ENCODE measurements around the gene UNC5A.

UNC5A gene

GRCh38 chr5:176836811-176837706, 26.7 kb downstream of the UNC5A start:
- peaks cover 90% of the 10 kb centered on the region for H3K27me3 Mint-ChIP-seq (ENCODE audit: low read depth, poor library complexity)
- no peak overlapping the region for H3K27ac Mint-ChIP-seq
- no peak overlapping the region for H3K4me3 Mint-ChIP-seq
- no peaks in the 10 kb centered on the region for H3K9me3 Mint-ChIP-seq
- DNase-seq, result no peak
- peaks cover 13% of the 10 kb centered on the region for H3K4me1 Mint-ChIP-seq
- TF ChIP-seq, protein P1, sequence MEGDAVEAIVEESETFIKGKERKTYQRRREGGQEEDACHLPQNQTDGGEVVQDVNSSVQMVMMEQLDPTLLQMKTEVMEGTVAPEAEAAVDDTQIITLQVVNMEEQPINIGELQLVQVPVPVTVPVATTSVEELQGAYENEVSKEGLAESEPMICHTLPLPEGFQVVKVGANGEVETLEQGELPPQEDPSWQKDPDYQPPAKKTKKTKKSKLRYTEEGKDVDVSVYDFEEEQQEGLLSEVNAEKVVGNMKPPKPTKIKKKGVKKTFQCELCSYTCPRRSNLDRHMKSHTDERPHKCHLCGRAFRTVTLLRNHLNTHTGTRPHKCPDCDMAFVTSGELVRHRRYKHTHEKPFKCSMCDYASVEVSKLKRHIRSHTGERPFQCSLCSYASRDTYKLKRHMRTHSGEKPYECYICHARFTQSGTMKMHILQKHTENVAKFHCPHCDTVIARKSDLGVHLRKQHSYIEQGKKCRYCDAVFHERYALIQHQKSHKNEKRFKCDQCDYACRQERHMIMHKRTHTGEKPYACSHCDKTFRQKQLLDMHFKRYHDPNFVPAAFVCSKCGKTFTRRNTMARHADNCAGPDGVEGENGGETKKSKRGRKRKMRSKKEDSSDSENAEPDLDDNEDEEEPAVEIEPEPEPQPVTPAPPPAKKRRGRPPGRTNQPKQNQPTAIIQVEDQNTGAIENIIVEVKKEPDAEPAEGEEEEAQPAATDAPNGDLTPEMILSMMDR (IDR thresholded peaks at IDR 0.05), result no peak
- no peaks in the 10 kb centered on the region for H3K36me3 Mint-ChIP-seq (ENCODE audit: low read depth)

DNA sequence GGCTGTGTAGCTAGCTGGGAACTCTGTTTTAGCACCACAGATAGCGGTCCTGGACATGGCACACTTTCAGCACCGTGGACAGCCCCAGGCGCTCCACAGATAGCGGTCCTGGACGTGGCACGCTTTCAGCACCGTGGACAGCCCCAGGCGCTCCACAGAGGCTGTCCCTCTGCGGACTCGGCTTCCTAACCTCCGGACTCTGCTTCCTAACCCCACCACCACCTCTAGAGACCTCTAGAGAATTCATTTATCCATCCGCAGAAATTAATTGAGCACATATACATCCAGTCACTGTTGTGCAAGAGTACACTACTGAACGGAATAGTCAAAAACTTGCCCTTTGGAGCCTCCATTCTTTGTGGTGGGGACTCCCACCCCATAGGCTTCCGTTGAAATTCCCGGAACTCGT, 27.4 kb downstream of the UNC5A start:
- TF ChIP-seq, protein P1 (IDR thresholded peaks at IDR 0.05), result no peak
- no peak overlapping the region for H3K4me3 Mint-ChIP-seq
- peaks cover 91% of the 10 kb centered on the region for H3K27me3 Mint-ChIP-seq (ENCODE audit: low read depth, poor library complexity)
- no peaks in the 10 kb centered on the region for H3K9me3 Mint-ChIP-seq
- H3K4me1 Mint-ChIP-seq, result peaks cover 13% of the 10 kb centered on the region
- peak; percentile 100 for DNase-seq
- H3K36me3 Mint-ChIP-seq (ENCODE audit: low read depth), result no peaks in the 10 kb centered on the region
- no peak overlapping the region for H3K27ac Mint-ChIP-seq

DNA sequence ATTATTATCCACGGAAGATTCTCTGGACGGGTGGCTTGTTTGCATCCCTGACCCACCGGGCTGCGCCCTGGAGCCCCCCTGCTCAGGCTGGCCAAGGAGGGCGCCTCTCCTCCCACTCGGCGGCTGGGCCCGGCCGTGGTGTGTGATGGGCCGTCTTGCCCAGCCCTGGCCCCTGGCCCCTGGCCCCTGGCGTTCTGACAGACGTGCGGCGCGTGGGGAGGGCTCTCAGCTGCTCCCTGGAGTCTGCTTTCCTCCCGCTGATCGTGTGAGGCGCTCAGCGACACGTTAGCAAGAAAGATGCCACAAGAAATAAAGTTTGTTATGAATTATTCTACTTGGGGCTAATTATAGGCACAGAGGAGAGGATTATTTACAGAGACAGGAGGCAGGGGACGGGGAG, 33.3 kb downstream of the UNC5A start:
- Mint-ChIP-seq H3K27ac (no peak overlapping the region), H3K9me3 (no peaks in the 10 kb centered on the region), H3K36me3 (ENCODE audit: low read depth) (no peaks in the 10 kb centered on the region), H3K4me1 (peaks cover 33% of the 10 kb centered on the region), H3K27me3 (ENCODE audit: low read depth, poor library complexity) (peaks cover 67% of the 10 kb centered on the region), H3K4me3 (peak overlapping the region; percentile 35)
- TF ChIP-seq, protein P1 (IDR thresholded peaks at IDR 0.05), result no peak
- no peak for DNase-seq

GRCh38 chr5:176844281-176844680, 33.9 kb downstream of the UNC5A start:
- TF ChIP-seq, protein P1 (IDR thresholded peaks at IDR 0.05), result no peak
- Mint-ChIP-seq H3K27ac (no peak overlapping the region), H3K36me3 (ENCODE audit: low read depth) (no peaks in the 10 kb centered on the region)

GRCh38 chr5:176844706-176845391, 34.5 kb downstream of the UNC5A start:
- Mint-ChIP-seq H3K27me3 (ENCODE audit: low read depth, poor library complexity) (peaks cover 65% of the 10 kb centered on the region), H3K4me1 (peaks cover 33% of the 10 kb centered on the region), H3K4me3 (no peak overlapping the region), H3K27ac (no peak overlapping the region), H3K36me3 (ENCODE audit: low read depth) (no peaks in the 10 kb centered on the region), H3K9me3 (no peaks in the 10 kb centered on the region)
- DNase-seq, result no peak
- TF ChIP-seq, protein P1 (IDR thresholded peaks at IDR 0.05), result no peak

More at GRCh38 chr5:176844281-176844680, 33.9 kb downstream of the UNC5A start:
- no peak for DNase-seq
- no peak overlapping the region for H3K4me3 Mint-ChIP-seq
- peaks cover 67% of the 10 kb centered on the region for H3K27me3 Mint-ChIP-seq (ENCODE audit: low read depth, poor library complexity)
- no peaks in the 10 kb centered on the region for H3K9me3 Mint-ChIP-seq
- peaks cover 33% of the 10 kb centered on the region for H3K4me1 Mint-ChIP-seq
